ENCODE data around the gene BARHL2.

Gene BARHL2

DNA sequence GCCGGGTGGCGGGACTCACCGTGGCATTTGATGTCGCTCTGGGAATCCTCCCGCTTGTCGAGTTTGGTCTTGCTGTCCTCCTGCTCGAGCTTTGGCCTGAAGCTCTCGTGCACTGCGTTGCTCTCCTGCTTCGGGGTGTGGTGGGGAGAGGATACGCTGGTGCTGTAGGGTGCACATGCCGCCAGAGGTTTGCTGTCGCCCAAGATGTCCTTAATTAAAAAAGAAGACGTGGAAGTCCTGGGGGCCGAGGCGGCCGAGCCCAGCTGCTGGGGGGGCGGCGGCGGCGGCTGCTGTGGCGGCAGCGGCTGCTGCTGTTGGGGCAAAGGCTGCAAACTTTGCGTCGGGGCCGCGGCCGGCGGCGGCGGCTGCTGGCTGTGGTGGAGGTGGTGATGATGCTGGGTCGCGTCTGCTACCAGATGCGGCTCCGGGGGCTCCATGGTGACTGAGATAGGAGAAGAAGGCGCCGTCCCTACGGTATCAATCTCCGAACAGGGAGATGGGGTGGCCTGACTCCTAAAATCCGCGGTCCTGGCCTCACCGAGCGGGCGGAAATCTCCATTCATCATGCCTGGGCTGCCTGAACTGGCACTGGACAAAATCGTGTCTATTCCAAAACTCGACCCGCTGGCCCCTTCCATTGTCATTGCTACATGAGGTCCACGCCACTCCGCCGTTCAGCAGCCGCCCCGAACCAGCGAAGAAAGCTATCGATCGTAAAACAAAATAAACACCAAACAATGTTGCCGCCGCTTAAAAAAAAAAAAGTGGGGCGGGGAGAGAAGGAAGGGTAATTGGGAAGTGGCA is at the start of gene BARHL2:
TSS of gene BARHL2 (minus strand) at position 751 of the 804 bp plus-strand sequence. CDS start at position 644, 107 bp downstream.
- no peak for DNase-seq

DNA sequence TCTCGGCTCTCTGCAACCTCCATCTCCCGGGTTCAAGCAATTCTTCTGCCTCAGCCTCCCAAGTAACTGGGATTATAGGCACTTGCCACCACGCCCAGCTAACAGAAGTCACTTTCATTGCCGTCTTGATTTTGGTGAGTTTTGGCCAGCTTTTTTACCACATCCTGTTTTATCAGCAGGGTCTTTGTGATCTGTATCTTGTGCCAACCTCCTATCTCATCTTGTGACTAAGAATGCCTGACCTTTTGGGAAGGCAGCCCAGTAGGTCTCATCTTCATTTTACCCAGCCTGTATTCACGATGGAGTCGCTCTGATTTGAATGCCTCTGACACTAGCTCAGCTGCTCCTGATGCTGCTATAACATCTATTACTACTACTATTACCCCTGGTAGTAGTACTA is 46.8 kb upstream of the BARHL2 start:
- DNase-seq: no peak

DNA sequence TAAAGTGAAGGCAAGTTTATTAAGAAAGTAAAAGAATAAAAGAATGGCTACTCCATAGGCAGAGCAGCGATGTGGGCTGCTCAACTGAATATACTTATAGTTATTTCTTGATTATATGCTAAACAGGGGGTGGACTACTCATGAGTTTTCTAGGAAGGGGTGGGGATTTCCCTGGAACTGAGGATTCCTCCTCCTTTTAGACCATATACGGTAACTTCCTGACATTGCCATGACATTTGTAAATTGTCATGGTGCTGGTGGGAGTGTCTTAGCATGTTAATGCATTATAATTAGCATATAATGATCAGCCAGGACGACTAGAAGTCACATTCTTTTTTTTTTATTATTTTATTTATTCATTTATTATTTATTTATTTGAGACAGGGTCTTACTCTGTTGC is 46.4 kb upstream of the BARHL2 start:
- DNase-seq: no peak

DNA sequence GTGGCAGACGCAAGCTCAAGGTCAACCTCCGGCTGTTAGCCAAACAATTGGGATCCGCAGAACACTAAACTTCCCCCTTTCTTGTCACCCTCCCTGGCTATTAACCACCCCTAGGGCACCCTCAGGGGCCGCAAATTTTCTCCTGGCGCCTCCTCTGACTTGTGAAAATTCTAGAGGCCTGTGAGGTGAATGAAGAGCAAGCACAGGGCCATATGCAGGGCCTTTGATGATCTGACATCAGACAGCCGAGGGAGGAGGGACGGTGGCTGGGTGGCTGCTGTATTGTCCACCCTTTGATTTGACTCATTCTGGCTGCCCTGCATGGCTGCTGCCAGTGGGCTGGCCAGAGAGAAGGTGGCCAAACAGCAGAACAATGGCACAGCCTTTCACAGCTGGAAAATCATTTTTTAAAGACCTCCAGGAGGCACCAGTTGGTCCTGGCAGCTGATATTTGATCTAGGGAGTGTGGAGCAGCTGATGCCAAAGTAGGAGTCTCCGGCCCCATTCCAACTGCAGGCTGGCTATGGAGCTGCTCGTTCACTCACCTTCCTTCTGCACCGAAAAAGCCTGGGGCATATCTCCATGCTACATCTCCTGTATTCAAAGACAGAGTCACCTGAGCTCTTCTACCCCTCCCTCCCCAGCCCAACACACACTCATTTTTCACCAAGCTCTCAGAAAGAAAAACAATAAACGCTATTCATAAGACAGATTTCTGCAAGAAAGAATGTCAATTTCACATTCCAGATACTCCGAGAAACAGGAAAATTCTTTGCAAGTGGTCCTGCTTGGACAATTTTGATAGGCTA is 44.9 kb upstream of the BARHL2 start:
- no peak for DNase-seq

DNA sequence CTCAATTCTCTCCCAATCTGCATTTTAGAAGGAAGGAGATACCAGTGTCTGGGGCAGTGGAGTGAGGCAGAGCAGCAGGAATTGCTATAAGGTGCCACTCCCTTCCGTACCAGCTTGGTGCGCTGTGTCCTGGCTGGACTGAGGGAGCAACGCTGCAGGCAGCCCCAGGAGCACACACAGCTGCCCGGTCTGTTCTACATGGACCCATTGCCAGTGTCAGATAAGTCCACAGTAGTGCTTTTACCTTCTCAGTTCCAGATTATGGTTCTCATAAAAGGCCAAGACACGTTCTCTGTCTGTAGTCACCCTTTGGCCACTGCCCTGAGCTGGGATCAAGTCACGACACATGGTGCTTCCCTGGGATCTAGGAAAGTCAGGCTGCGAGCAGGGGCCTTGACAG is 44.1 kb upstream of the BARHL2 start:
- no peak for DNase-seq

DNA sequence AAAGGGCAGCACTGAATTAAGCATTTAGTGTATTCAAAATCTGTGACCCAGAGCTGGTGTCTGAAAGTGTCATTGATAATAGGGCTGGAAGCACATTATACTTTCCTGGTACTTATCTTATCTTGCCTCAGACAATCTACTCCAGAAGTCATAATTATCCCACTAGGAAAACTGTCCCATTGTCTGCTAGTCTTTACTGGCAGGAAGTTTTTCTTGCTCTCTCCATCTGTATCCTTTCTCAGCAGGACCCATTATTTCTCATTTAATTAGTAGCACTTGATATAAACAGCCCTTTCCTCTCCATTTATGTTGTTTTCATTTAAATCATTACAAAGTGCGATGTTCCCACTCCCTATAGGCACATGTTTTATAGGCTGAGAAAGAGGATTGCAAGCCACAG is 36.5 kb upstream of the BARHL2 start:
- DNase-seq: no peak

DNA sequence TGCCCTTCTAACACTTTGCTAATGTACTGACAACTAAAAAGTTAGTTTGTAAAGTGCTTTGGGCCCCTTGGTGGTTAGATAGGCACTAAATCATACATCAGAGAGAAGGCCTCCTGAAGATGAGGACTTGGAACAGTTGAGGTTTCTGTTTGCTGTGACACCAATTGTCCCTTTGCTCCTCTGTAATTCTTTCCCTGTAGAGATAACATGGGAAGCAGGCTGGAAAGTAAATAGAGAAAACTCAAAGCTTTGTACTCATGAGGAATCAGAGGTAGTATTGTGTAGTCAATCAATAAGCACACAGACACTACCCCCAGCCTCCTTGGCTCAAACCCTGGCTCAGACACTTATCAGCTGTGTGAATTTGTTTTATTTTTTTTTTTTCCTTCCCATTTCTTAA is 31.6 kb upstream of the BARHL2 start:
- no peak for DNase-seq

DNA sequence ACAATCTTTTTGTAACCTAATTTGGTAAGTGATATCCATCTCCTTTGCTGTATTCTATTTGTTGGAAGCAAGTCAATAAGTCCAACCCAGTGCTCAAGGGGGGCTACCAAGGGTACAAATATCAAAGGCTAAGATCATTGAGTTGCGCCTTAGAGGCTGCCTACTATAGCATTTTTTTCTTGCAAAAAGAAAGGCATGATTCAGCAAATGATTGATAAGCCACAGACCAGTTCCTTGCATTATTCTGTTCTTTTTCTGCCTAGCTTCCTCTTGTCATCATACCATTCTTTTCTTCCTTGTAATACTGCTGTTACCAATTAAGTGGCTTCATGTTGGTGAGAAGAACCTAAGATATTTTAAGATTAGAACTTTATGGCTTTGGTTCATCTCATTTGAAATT is 29.8 kb upstream of the BARHL2 start:
- DNase-seq: no peak

DNA sequence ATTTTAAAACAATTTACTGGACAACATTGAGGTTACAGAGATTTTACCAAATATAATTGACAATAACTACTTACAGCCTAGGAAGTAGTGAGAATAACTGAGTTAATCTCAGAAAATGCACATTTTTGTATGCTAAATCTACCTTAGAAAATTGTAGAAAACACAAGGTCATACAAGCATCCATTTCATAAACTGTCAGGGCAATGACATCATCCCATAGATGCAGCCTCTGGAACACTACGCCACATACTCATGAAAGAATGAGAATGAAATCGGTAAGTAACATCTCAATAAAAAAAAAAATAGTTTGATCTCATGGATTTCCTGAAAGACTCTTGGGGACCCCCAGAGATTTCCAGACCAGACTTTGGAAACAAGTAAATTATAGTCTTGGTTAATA is 28.9 kb upstream of the BARHL2 start:
- DNase-seq: no peak

DNA sequence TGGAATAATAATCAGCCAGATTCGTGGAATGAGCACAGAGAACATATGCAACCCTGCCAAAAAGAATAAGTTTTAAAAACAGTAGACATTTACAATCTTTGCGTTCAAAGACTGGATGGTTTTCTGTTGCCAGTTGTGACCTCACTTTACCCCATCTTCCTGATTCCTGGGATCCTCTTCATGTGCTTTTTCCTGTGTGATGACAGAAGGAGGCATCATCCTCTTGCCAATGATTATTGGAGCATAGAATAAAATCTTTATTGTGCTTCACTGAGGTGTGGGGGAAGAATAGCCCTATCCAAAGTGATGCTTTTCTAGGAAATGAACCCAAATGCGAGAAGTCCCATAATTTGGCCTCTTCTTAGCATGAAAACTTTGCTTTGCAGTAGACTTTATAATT is 15.0 kb upstream of the BARHL2 start:
- DNase-seq: no peak

DNA sequence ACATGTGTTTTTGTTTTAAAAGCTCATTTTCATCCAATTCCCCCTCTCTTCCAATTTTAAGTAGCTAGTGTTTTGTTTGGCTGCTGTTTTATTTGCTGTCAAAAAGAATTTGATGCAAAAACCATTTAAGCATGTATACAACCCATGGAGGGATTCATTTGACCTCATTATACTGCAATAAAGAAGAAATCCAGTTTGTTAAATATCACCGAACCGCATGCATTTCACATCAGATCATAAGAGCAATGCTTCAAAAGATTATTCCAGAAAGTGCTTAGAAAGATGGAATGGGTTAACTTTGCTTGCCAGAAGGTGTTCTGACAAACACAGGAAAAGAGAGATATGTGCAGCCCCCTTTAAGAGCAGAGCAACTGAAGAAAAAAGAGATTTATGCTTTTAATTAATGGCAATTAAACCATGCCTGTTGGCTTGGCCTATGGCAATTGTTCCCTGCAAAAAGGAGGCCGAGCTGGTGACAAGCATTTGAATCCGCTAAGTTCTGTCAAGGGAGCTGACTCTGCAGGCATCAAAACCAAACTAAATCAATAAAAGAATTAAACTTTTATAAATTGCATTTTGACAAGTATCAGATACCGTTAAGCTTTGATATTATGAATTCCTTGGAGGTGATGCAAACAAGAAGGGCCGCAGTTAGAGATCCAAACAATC is 14.4 kb upstream of the BARHL2 start:
- DNase-seq: no peak

DNA sequence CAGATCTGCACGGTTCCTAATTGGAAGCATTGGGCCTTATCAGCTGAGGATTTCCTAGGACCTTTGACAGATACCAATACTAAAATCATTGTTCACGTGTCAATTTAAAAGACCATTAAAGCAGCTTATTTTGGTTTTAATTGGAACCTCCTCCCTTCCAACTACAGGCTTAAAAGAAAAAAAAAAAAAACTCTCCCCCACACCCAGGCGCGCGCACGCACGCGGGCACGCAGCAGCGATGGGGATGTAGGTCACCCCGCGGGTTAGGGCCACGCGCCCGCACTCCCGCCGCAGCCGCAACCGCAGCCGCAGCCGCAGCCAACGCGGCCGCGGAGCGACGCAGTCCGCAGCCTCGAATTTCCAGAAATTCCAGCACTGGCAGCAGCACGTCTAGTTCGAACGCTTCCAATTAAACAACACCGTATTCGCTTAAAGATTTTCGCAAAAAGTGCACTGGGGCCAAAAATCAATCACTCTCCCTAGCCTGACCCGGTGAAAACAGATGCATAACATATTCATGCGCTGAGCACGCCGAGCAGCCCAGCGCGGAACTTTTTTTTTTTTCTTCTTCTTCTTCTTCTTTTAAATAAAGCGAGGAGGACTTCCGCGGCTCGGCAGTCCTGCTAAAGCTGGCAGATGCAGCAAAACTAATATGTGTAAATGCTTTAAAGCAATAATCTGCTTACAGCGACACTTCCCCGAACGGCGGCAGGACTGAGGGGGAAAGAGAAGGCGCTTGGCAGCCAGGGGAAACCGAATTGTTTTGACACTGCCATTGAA is 13.3 kb upstream of the BARHL2 start:
- no peak for DNase-seq

DNA sequence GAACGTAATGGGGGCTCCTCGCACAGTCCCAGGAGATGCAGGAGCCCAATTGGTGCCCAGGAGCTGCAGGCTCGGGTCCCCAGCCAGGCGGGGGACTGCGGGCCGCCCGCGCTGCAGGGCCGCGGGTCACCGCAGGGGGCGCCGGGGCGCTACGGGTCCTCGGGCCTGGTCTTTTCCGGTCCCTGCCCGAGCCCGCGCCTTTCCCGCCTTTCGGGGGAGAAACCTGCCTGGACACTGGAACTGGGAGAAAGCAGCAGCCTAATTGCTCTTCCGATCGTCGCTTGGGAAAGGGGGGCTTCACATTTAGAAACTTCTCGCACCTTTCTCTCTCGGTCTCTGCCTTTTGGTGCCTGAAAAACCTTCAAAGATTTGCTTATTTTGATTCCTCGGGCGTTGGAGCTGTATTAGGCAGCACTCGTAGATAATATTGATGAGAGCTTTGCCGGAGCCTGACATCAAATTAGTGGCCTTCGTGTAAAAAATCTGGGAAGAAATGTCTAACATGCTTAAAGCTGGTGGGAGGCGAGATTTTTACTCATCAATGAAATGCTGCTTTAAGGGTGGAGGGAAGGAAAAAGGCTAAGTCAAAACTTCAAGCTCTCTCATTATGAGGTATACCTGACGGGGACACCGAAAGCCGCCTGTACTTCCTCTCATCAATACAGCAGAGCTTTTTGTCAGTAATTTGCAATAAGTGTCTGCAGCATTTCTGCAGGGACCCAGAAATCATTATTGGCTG is 12.6 kb upstream of the BARHL2 start:
- DNase-seq: no peak

DNA sequence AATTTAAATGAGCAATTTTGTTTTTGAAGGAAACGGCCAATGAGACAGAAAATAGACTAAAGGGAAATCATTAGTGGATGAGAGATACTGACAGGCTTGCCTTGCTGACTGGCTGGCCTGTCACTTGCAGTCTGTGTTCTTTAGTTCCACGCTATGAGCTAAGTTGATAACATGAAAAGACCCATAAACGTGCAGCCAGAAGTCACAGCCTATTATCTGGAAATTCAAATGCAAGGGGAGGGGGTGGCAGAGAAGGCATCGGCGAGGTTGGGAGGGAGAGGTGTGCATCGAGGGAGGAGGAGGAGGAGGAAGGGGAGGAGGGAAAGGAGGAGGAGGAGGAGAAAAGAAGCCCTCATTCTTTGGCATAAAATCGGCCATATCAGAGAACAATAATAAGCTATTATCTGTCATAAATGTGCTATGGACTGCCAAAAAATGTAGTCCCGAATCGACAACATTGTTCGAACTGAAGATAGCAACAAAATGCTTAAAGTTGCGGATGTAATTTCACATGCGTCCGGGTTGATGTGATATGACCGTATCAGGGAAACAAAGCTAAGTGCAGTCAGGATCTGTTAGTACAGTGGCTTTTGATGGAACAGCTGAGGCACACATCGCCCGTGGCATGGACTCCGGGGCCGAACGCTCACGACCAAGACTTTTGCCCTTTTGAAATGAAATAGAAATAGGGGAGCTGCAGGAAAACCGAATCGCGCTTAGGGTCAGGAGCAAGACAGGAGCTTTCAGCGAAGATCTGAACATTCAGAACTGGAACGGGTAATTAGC is 11.6 kb upstream of the BARHL2 start:
- no peak for DNase-seq

DNA sequence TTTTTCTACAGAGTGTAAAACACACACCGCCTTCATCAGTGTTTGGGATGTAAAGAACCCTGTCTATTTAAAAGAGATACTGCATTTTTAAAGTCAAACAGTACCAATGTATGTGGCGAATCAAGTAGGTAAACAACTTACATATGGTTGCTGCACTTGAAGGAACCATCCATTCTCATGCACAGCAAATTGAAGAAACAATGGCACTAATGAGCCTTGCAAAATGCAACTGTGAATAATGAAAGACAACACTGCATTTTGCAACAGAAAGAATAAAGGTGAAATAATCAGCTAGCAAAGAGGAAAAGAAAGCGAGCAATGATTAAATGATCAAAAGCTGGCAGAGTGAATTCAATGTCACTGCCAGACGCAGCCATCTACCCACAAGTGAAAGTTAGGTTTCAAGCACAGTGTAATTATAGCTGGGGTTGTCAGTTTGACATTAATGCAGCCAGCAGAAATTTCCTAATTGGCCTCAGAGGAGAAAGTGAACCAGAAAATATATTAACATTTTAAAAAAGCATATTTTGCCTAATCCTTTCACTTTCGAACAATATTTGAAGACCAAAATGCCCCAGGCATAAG is 10.9 kb upstream of the BARHL2 start:
- DNase-seq: no peak

DNA sequence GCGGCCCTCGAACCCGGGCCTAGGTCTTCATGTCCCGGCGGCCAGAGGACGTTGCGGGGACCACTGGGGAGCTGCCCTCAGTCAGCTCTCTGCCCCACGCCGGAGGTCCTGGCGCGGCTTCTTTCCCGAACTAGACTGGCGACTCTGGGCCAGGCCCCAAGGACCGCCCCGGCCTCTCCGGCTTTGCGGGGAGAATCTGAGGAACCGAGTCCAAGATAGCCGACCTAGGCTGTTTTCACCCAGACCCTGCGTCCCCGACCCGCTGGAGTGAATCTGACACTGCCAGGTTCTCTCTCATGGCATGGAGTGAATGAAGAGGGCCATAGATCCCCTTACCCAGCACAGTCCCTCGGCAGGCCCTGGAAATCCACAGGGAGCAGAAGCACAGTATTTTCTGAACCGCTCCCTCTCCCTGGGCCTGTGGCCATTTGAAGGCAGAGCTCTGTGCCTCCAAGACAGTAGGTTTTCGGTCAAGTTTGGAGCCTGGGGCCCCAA is 9.9 kb upstream of the BARHL2 start:
- no peak for DNase-seq

DNA sequence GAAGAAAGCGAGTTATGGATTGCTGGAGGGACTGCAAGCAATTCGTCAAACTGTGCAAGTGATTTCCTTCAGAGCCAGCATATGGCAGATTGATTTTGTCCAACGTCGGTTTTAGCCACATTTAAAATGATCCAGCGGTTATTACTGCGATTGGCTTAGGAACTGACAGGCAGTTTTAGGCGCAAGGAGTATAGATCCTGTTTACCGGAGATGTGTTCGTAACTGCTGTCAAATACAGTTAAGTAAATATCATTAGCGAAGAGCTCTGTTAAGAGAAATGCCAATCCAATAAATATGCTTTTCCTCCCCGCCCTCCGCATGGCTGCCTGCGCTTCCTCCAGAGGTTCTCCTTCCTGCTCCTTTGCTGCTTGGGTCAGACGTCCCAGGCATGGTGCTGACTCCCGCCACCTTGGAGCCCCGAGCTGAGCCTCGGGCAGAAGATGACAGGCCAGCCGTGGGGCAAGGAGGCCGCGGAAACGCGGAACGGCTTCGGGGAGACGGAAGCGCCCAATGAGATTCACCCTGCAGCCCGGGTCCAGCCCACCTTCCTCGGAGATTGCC is 9.4 kb upstream of the BARHL2 start:
- no peak for DNase-seq

DNA sequence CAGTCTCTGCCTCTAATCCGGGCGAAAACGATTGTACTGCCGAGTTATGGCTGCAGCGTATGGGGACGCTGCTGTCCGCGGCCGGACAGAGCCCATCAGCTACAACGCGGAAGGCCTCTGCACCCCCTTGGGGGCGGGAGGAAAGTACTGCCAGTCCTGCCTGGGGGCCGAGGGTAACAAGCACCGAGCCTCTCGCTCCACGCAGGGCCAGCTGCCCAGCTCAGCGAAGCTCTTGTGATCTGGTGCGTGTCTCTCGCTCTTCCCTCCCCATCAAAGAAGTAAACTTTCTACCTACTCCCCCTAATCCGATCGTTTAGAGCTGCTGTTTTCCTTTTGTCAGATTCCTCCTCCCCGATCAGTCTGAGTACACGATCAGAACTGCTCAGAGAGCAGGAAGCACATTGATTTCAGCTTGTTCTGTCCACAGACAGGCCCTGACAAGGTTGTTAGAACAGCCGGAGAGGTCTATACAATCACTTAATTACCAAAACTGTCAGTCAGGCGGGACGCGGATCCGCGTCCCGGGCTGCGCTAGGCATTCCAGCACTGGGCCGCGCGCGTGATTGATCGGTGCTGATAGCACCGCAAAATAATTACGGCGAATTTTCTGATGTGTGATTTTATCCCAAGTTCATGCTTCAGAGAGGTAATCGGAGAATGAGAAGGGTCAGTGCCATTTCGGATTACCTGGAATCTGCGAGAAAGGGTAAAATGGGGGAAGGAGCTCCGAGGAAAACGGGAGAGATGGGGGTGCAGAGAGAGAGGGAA is 8.7 kb upstream of the BARHL2 start:
- DNase-seq: no peak

DNA sequence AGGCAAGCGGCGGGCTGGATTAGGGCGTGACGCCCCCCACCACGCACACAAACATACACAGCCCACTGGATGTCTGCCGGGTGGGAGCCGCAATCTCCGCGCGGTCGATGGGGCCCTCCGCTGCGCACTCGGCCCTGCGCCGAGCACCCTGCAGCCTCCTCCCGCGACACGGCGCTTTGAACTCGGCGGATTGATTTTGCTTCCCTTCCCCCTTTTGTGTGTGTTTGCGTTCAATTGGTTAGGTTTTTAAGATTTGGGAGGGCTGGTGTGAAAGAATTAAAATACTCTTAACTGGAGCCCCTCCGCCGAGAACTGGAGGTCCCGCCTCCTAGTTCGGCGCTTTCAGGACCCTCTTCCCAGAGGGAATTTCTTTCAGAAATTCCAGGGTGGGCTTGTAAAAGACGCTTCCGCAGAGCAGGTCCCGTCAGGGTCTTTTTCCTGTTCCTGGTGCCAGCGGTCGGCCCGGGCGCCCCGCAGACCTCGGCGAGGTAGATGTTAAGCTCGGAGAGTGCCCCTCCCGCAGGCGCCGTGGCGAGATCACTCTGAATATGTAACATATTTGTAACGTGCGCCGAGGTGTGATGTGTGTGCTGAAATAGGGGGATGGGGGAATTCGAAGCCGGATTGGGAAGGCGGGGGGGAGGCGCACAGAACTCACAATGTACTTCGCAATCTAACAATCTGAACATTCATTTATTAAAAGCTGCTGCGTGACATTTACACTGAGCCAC is 8.0 kb upstream of the BARHL2 start:
- no peak for DNase-seq
